Breast epithelium (tissue), 4 donors: ENCODE data around the gene TYMP. TPM values are rescaled to one million over a fixed set of nuclear protein-coding genes. Genes with fewer than 3 reads are reported as not detected.
A peak's percentile ranks its signal among the peaks of the same experiment; 100 is the strongest.

Experiments
- DNase-seq, 2 donors: peaks; one replicate each; pipeline ENCODE4 v3.0.0-alpha.2; 2019; ENCODE audit warnings: low spot score in 2 of 2
- H3K27ac ChIP-seq, 2 donors: fragments of 200-600 bp; sonication (generic) in 1 of 2; one replicate each; pipeline ENCODE4 v1.5.1; 2016 to 2019; ENCODE audit warnings: mild to moderate bottlenecking in 1 of 2
- H3K27me3 ChIP-seq, 2 donors: fragments of 200-600 bp; sonication (generic) in 1 of 2; one replicate each; pipeline versions ENCODE4 v1.5.1 to v1.6.0; 2017 to 2019; ENCODE audit warnings: control low read depth in 1 of 2, mild to moderate bottlenecking in 1 of 2
- H3K36me3 ChIP-seq: fragments of 200-600 bp; one replicate; pipeline ENCODE4 v1.5.1; 2019
- H3K4me1 ChIP-seq, 2 donors: fragments of 200-600 bp; sonication (generic); one replicate each; pipeline ENCODE4 v1.5.1; 2016 to 2019; ENCODE audit warnings: control low read depth in 1 of 2
- H3K4me3 ChIP-seq, 3 donors: fragments of 200-600 bp; sonication (generic); 1 replicate in 2 of 3; 2 replicates in 1 of 3; pipeline ENCODE4 v1.5.1; 2016 to 2019; ENCODE audit warnings: mild to moderate bottlenecking in 3 of 3, moderate library complexity in 2 of 3
- H3K9me3 ChIP-seq, 2 donors: fragments of 200-600 bp; sonication (generic) in 1 of 2; one replicate each; pipeline ENCODE4 v1.5.1; 2016 to 2019; ENCODE audit warnings: control low read depth in 1 of 2
- CTCF ChIP-seq, 3 donors: fragments of 450-650 bp; IDR thresholded peaks; one replicate each; pipeline ENCODE4 v1.5.1; 2016 to 2017; ENCODE audit warnings: antibody characterized with exemption in 3 of 3, mild to moderate bottlenecking in 3 of 3, moderate library complexity in 3 of 3
- POLR2A ChIP-seq: fragments of 450-650 bp; IDR thresholded peaks from one replicate; pipeline ENCODE4 v1.6.1; 2016; ENCODE audit warnings: antibody characterized with exemption, mild to moderate bottlenecking, moderate library complexity
- POLR2AphosphoS5 ChIP-seq, 3 donors: sonication (generic); formaldehyde crosslinking; IDR thresholded peaks; one replicate each; pipeline ENCODE4 v1.6.1; 2017; ENCODE audit warnings: antibody characterized with exemption in 3 of 3
- intact Hi-C: fragments of 100-400 bp; cut with DNase I; formaldehyde crosslinking; loops from one replicate; pipeline ENCODE4 v1.15.1; 2023; ENCODE audit warnings: low total_unique reads
- total RNA-seq, 3 donors: library from RNA; depleted of rRNA; stranded (reverse); fragments of >200 nt; gene quantifications; one replicate each; pipeline ENCODE4 v1.1.0, GENCODE V29; 2016

TYMP gene
- total RNA-seq, 3 donors from 2014 or later: 44.6 to 115 (median 82.9) TPM

GRCh38 chr22:50569896-50570535 lies 40.2 kb upstream of the TYMP start:
- Histone ChIP-seq H3K27ac (peak overlapping the region in 1 of 2 donors; percentile 58), H3K9me3 (no peaks in the 10 kb centered on the region), H3K4me3 (no peak overlapping the region), H3K4me1 (no peaks in the 10 kb centered on the region), H3K27me3 (no peaks in the 10 kb centered on the region), H3K36me3 (peaks cover 11% of the 10 kb centered on the region)
- intact Hi-C loops: no loop called here
- no peak for DNase-seq
- TF ChIP-seq CTCF (IDR thresholded peaks at IDR 0.05): no peak
- TF ChIP-seq POLR2AphosphoS5 (IDR thresholded peaks at IDR 0.05): no peak
- TF ChIP-seq POLR2A: no peak

GRCh38 chr22:50569041-50569459 lies 39.2 kb upstream of the TYMP start:
- no peaks in the 10 kb centered on the region for H3K4me1 ChIP-seq
- no peaks in the 10 kb centered on the region for H3K9me3 ChIP-seq
- H3K4me3 ChIP-seq: no peak overlapping the region
- H3K36me3 ChIP-seq: peaks cover 11% of the 10 kb centered on the region
- no peak for DNase-seq
- H3K27ac ChIP-seq: peak overlapping the region; percentile 45 to 58
- TF ChIP-seq POLR2AphosphoS5 (IDR thresholded peaks at IDR 0.05): no peak
- no peaks in the 10 kb centered on the region for H3K27me3 ChIP-seq
- intact Hi-C loops: no loop called here

- intact Hi-C loops: no loop called here
- TF ChIP-seq POLR2A (no peak), POLR2AphosphoS5 (IDR thresholded peaks at IDR 0.05) (no peak), CTCF (IDR thresholded peaks at IDR 0.05) (no peak)
- peak overlapping the region; percentile 17 to 59 for H3K27ac ChIP-seq
- H3K36me3 ChIP-seq: peaks cover 11% of the 10 kb centered on the region
- no peak overlapping the region for H3K4me3 ChIP-seq
- H3K27me3 ChIP-seq: no peaks in the 10 kb centered on the region
- H3K4me1 ChIP-seq: no peaks in the 10 kb centered on the region
- DNase-seq: no peak
- H3K9me3 ChIP-seq: no peaks in the 10 kb centered on the region
These were observed 38.8 kb upstream of the TYMP start for GRCh38 chr22:50568626-50569025.

- peak overlapping the region; percentile 17 to 59 for H3K27ac ChIP-seq
- H3K9me3 ChIP-seq: no peaks in the 10 kb centered on the region
- no peak for TF ChIP-seq CTCF (IDR thresholded peaks at IDR 0.05)
- no peak for TF ChIP-seq POLR2A
- TF ChIP-seq POLR2AphosphoS5 (IDR thresholded peaks at IDR 0.05): no peak
- intact Hi-C loops: no loop called here
- no peak for DNase-seq
- H3K4me1 ChIP-seq: no peaks in the 10 kb centered on the region
- no peak overlapping the region for H3K4me3 ChIP-seq
- H3K36me3 ChIP-seq: peaks cover 11% of the 10 kb centered on the region
- no peaks in the 10 kb centered on the region for H3K27me3 ChIP-seq
These were observed 38.0 kb upstream of the TYMP start for GRCh38 chr22:50567721-50568252.

- Histone ChIP-seq H3K4me3 (no peak overlapping the region), H3K27me3 (no peaks in the 10 kb centered on the region), H3K27ac (peak overlapping the region; percentile 86 to 89), H3K36me3 (no peaks in the 10 kb centered on the region), H3K4me1 (no peaks in the 10 kb centered on the region), H3K9me3 (no peaks in the 10 kb centered on the region)
- TF ChIP-seq POLR2AphosphoS5 (IDR thresholded peaks at IDR 0.05): no peak
- no peak for TF ChIP-seq CTCF (IDR thresholded peaks at IDR 0.05)
- no peak for TF ChIP-seq POLR2A
- intact Hi-C loops: no loop called here
- no peak for DNase-seq
These were observed 34.5 kb upstream of the TYMP start for GRCh38 chr22:50564289-50564688.
